HG02870 (cell line): ENCODE data around the gene ETHE1.

ENCODE experiments used
- ATAC-seq: cut with Tn5 transposase; IDR thresholded peaks from one replicate; pipeline ENCODE4 v1.9.1; 2021; ENCODE audit warnings: mild to moderate bottlenecking, moderate library complexity; ENCODE audit not compliant: unreplicated experiment

ETHE1 gene

GRCh38 chr19:43495082-43495481 lies 31.9 kb downstream of the ETHE1 start:
- no peak for ATAC-seq

- ATAC-seq = no peak
Measured at GRCh38 chr19:43490759-43491158, 36.2 kb downstream of the ETHE1 start.

GRCh38 chr19:43489979-43490599 lies 36.9 kb downstream of the ETHE1 start:
- ATAC-seq = no peak

GRCh38 chr19:43489310-43489709 lies 37.7 kb downstream of the ETHE1 start:
- no peak for ATAC-seq

GRCh38 chr19:43488179-43488578 lies 38.8 kb downstream of the ETHE1 start:
- no peak for ATAC-seq

GRCh38 chr19:43486412-43486811 lies 40.6 kb downstream of the ETHE1 start:
- no peak for ATAC-seq

GRCh38 chr19:43485951-43486350 lies 41.0 kb downstream of the ETHE1 start:
- no peak for ATAC-seq

GRCh38 chr19:43483281-43483680 lies 43.7 kb downstream of the ETHE1 start:
- no peak for ATAC-seq

- no peak for ATAC-seq
Measured at GRCh38 chr19:43482193-43482592, 44.8 kb downstream of the ETHE1 start.

- no peak for ATAC-seq
Measured at GRCh38 chr19:43481701-43482100, 45.3 kb downstream of the ETHE1 start.

GRCh38 chr19:43480574-43480973 lies 46.4 kb downstream of the ETHE1 start:
- no peak for ATAC-seq

GRCh38 chr19:43479961-43480561 lies 46.9 kb downstream of the ETHE1 start:
- ATAC-seq = no peak

GRCh38 chr19:43479226-43479625 lies 47.8 kb downstream of the ETHE1 start:
- no peak for ATAC-seq

- no peak for ATAC-seq
Measured at GRCh38 chr19:43478323-43478722, 48.7 kb downstream of the ETHE1 start.

GRCh38 chr19:43476606-43477005 lies 50.4 kb downstream of the ETHE1 start:
- ATAC-seq = no peak

- peak; percentile 75 for ATAC-seq
Measured at GRCh38 chr19:43474986-43475705, 51.9 kb downstream of the ETHE1 start.

- ATAC-seq = no peak
Measured at GRCh38 chr19:43474487-43474886, 52.5 kb downstream of the ETHE1 start.

GRCh38 chr19:43471091-43471490 lies 55.9 kb downstream of the ETHE1 start:
- no peak for ATAC-seq

GRCh38 chr19:43470288-43470687 lies 56.7 kb downstream of the ETHE1 start:
- no peak for ATAC-seq

- ATAC-seq = no peak
Measured at GRCh38 chr19:43469160-43469480, 57.9 kb downstream of the ETHE1 start.

GRCh38 chr19:43468354-43469159 lies 58.4 kb downstream of the ETHE1 start:
- ATAC-seq = no peak

GRCh38 chr19:43467730-43468129 lies 59.3 kb downstream of the ETHE1 start:
- no peak for ATAC-seq
